ENCODE measurements around the gene PSD2. TPM values are rescaled to one million over a fixed set of nuclear protein-coding genes. Genes with fewer than 3 reads are reported as not detected.

The PSD2 gene
- polyA plus RNA-seq, 1 donor from 2014 or later, result not detected

DNA sequence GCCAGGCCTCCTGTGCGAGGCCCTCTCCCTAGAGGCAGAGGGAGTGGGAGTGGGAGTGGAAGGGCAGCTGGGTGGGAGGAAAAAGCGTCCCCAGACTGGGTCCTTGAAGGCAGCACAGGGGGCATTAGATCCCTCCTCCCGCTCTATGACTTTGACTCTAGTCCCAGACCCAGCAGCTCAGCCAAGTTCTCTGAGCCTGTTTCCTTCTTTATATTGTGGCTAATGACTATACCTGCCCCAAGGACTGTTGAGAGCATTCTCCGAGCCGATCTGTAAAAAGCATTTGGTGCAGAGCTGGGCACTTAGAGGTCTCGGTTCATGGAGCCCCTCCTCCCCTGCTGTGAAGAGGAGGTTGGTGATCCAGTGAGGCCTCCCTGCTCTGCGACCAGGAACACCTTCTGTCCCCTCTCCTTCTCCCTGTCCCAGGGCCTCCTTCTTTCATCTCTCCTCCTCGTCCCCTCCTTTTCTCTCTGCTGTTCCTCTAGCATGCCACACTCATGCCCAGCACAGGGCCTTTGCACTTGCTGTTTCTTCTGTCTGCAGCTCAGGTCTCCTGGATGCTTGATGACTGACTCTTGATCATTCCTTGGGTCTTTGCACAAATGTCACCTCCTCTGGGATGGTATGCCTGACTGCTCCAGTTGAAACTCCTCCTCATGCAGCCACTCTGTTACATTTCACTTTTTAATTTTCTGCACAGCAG lies 23.4 kb upstream of the PSD2 start:
- Mint-ChIP-seq H3K27me3 (peaks cover 3% of the 10 kb centered on the region), H3K27ac (no peak overlapping the region), H3K36me3 (no peaks in the 10 kb centered on the region), H3K4me3 (no peak overlapping the region), H3K9me3 (no peaks in the 10 kb centered on the region), H3K4me1 (peaks cover 6 to 10% (median 7%) of the 10 kb centered on the region in 3 donors)

DNA sequence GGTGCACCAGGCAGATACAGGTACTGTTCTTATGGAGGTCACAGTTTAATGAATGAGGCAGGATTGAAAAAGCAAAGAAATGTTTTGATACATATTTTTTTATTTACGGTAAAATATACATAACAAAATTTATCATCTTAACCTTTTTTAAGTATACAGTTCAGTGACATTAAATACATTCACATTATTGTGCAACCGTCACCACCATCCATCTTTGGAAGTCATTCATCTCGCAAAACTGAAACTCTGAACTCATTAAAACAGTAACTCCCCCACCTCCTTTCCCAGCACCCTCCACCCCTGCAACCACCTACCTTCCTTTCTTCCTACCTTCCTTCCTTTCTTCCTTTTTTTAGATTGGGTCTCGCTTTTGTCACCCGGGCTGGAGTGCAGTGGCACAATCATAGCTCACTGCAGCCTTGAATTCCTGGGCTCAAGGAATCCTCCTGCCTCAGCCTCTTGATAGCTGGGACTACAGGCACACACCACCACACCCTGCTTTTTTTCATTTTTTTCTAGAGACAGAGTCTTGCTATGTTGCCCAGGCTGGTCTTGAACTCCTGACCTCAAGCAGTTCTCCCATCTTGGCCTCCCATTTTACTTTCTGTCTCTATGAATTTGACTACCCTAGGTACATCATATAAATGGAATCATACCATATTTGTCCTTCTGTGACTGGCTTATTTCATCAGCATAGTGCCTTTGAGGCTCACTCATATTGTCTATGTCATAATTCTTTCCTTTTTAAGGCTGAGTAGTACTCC lies 22.5 kb upstream of the PSD2 start:
- H3K4me3 Mint-ChIP-seq, result no peak overlapping the region
- H3K36me3 Mint-ChIP-seq, result no peaks in the 10 kb centered on the region
- peaks cover 6 to 10% (median 7%) of the 10 kb centered on the region in 3 donors for H3K4me1 Mint-ChIP-seq
- no peaks in the 10 kb centered on the region for H3K9me3 Mint-ChIP-seq
- H3K27ac Mint-ChIP-seq, result peak overlapping the region in 1 of 3 donors; percentile 77
- peaks cover 3% of the 10 kb centered on the region for H3K27me3 Mint-ChIP-seq

DNA sequence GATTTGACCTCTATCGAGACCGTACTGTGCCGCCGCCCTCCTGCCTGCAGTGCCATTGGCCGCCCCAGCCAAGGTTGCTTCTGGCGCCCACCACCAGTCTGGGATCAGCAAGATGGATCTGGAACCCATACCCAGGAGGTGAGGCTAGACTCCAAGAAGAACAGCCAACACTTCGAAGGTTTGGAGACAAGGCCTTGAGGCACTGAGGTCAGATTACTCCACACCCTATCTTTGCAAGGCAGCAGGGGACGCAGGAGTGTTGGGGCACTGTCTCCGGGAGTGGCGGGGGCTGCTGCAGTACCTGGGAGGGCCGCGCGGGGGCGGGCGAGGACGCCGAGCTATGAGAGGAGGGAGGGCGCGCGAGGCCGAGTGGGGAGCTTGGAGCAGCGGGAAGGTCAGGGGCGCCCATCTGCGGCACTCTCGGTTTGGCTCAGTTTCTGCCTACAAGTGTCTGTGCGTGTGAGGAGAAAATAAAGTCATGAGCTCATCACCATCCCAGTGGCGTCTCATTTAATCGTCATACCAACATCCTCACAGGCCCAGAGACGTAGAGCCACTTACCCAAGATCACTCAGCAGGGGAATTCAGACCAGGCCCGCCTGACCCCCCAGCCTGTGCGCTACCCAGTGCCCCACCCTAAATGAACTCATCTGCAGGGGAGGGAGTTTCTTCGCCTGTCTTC lies 20.5 kb upstream of the PSD2 start:
- Mint-ChIP-seq H3K4me3 (peak overlapping the region; percentile 24 to 82 (median 68)), H3K27ac (peak overlapping the region in 1 of 3 donors; percentile 78), H3K27me3 (peaks cover 3% of the 10 kb centered on the region), H3K36me3 (no peaks in the 10 kb centered on the region), H3K4me1 (peaks cover 6 to 10% (median 7%) of the 10 kb centered on the region in 3 donors), H3K9me3 (no peaks in the 10 kb centered on the region)

DNA sequence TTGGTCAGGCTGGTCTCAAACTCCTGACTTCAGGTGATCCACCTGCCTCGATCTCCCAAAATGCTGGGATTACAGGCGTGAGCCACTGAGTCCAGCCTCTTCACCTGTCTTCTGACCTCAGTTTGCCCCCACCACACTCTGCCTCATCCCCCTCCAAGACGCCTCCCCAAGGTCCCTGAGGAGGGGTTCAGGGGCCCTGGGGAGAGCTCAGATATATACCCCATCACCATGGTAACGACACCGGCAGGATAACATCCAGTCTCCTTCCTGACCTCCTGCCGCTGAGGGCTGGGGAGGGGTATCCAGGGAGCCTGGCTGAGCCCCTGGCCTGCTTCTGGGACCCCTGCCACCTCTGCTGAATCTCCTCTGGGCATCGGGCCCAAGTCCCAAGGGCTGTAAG lies 19.7 kb upstream of the PSD2 start:
- Mint-ChIP-seq H3K36me3 (no peaks in the 10 kb centered on the region), H3K9me3 (no peaks in the 10 kb centered on the region), H3K4me1 (peaks cover 7 to 10% (median 7%) of the 10 kb centered on the region in 3 donors), H3K4me3 (peak overlapping the region in 2 of 4 donors; percentile 24 to 84), H3K27me3 (peaks cover 3% of the 10 kb centered on the region), H3K27ac (peak overlapping the region in 1 of 3 donors; percentile 78)

DNA sequence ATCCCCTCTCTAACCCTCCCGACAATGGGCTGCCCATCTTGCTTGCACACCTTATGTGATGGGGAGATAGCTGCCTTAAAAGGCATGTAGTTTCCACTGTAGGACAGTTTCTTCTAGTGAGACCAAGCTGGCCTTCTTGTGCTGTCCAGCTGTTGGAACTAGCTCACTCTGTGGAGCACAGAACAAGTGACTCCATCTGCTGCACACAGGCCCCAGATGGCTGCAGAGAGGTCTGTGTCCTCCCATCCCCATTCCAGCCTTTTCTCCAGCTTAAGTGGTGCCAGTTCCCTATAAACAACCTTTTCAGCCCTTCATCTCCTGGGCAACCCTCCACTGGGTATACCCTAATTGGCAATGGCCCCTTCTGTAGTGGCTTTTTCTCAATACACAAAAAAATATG lies 18.7 kb upstream of the PSD2 start:
- no peaks in the 10 kb centered on the region for H3K9me3 Mint-ChIP-seq
- peaks cover 7 to 10% (median 7%) of the 10 kb centered on the region in 3 donors for H3K4me1 Mint-ChIP-seq
- no peaks in the 10 kb centered on the region for H3K36me3 Mint-ChIP-seq
- no peak overlapping the region for H3K27ac Mint-ChIP-seq
- H3K27me3 Mint-ChIP-seq, result peaks cover 3% of the 10 kb centered on the region
- H3K4me3 Mint-ChIP-seq, result peak overlapping the region in 1 of 4 donors; percentile 5

DNA sequence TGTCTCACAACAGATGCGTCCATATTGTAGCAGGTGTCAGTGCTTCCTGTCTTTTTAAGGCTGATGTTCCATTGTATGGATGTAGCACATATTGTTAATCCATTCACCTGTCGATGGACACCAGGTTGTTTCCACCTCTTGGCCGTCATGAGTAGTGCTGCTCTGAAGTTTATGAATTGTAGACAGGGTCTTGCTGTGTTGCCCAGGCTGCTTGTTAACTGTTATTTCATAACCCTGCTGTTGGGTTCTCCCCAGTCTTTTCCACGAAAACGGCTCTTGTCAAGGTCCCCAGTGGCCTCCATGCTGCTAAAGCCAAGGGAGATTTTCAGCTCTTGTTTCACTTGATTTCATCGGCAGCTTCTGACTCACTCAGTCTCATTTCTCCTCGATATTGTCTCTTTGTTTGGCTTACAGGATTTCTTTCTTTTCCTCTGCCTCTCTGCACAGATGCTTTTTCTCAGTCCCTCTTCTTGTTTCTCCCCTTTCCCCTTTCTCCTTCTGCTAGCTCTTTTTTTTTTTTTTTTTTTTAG lies 12.1 kb upstream of the PSD2 start:
- H3K4me3 Mint-ChIP-seq, result no peak overlapping the region
- H3K9me3 Mint-ChIP-seq, result no peaks in the 10 kb centered on the region
- H3K36me3 Mint-ChIP-seq, result peaks cover 3% of the 10 kb centered on the region
- H3K27ac Mint-ChIP-seq, result no peak overlapping the region
- H3K4me1 Mint-ChIP-seq, result peaks cover 0 to 6% (median 4%) of the 10 kb centered on the region in 3 donors
- H3K27me3 Mint-ChIP-seq, result peaks cover 11% of the 10 kb centered on the region

DNA sequence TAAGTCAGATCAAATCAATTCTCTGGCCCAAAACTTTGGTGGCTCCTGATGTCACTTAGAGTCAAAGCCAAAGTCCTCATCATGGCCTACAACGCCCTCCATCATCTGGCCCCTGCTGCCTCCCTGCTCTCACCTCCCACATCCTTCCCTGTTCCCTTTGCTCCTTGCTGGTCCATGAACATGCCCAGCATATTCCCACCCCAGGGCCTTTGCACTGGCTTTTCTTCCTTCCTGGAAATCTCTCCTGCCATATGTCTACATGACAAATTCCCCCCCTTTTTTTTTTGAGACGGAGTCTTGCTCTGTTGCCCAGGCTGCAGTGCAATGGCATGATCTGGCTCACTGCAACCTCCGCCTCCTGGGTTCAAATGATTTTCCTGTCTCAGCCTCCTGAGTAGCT lies 11.1 kb upstream of the PSD2 start:
- Mint-ChIP-seq H3K4me3 (no peak overlapping the region), H3K27me3 (peaks cover 11% of the 10 kb centered on the region), H3K36me3 (peaks cover 3% of the 10 kb centered on the region), H3K27ac (peak overlapping the region in 1 of 3 donors; percentile 11), H3K4me1 (peaks cover 0 to 10% (median 6%) of the 10 kb centered on the region in 3 donors), H3K9me3 (no peaks in the 10 kb centered on the region)

DNA sequence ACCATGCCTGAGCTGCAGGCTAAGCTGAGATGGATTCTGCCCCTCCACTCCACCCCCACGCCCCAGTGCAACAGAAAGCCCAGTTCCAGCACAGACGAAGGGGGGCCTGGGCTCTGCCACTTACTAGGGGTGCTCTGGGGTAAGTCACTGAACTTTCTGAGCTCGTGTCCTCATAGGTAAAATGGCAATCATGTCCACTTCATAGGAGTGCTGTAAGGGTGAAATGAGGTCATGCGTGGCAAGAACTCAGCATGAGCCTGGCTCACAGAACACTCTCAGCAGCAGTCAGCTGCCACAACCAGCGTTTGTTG lies 8.4 kb upstream of the PSD2 start:
- H3K4me1 Mint-ChIP-seq, result peaks cover 0 to 13% (median 8%) of the 10 kb centered on the region in 3 donors
- no peaks in the 10 kb centered on the region for H3K9me3 Mint-ChIP-seq
- peaks cover 3% of the 10 kb centered on the region for H3K36me3 Mint-ChIP-seq
- H3K27ac Mint-ChIP-seq, result peak overlapping the region in 1 of 3 donors; percentile 64
- H3K27me3 Mint-ChIP-seq, result peaks cover 11% of the 10 kb centered on the region
- H3K4me3 Mint-ChIP-seq, result peak overlapping the region; percentile 81 to 95 (median 86)

DNA sequence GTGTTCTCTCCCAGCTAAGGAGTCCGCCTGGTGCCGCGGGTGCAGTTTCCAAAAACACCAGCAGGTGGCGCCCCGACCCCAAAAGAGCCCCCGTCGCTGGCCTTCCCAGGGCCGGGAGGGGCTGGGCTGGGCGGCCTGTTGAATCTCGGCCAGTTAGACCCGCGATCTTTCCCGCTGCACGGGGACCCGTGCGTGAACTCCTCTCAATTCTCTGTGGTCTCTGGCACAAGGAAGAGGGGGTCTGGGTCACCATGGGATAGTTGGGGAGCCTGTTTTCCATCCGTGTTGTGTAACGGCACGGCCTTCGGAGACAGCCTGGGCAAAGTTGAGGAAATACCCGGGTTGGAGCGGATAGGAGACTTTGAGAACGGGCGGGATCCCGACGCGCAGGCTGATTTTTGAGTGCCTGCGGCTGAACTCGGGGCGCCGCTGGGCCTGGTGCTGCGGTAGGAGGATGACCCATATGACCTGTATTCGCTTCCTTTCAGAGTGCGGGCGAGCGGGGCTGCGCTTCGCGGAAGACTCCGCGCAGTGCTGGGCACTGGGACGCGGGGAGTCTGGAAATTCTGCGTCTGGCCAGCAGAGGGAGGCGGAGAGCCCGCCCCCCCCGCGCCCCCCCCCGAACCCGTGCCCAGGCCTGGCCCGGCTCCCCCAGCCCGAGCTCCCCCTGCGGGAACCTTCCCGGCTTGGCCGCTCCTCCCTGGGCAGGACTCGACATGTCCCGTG lies 7.9 kb upstream of the PSD2 start:
- H3K27me3 Mint-ChIP-seq, result peaks cover 11% of the 10 kb centered on the region
- peak overlapping the region in 2 of 3 donors; percentile 63 to 64 for H3K27ac Mint-ChIP-seq
- H3K4me3 Mint-ChIP-seq, result peak overlapping the region; percentile 81 to 95 (median 86)
- no peaks in the 10 kb centered on the region for H3K9me3 Mint-ChIP-seq
- H3K36me3 Mint-ChIP-seq, result peaks cover 3% of the 10 kb centered on the region
- H3K4me1 Mint-ChIP-seq, result peaks cover 0 to 13% (median 8%) of the 10 kb centered on the region in 3 donors

DNA sequence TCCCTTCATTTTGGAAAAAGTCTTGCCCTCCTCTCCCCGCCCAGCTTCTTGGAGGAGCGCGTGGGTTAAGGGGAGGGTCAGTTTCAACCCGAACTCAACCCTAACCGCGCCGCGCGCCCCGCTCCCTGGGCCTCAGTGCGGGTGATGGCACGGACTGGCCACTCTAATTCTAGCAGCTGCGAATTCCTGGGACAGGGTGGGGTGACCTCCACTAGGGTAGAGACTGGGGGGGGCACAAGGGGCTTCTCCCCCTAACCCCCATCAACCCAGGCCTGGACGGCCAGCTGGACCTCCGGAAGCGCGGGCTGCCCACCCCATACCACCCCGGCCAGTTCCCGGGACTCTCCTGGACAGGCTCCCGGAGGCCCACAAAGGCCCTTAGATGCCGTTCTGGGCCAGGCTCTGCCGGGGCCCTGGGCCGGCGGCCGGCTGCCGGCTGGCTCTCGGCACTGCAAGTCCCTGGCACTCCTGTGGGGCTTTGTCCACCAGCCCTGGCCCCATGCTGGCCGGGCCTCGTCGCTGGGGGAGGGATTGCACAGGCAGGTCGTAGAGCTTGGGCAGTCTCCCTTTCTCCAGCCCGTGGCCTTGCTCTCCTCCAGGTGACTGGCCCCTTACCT lies 7.2 kb upstream of the PSD2 start:
- Mint-ChIP-seq H3K4me1 (peaks cover 0 to 13% (median 8%) of the 10 kb centered on the region in 3 donors), H3K27ac (no peak overlapping the region), H3K9me3 (no peaks in the 10 kb centered on the region), H3K36me3 (peaks cover 3% of the 10 kb centered on the region), H3K4me3 (peak overlapping the region in 2 of 4 donors; percentile 80 to 81), H3K27me3 (peaks cover 14% of the 10 kb centered on the region)

DNA sequence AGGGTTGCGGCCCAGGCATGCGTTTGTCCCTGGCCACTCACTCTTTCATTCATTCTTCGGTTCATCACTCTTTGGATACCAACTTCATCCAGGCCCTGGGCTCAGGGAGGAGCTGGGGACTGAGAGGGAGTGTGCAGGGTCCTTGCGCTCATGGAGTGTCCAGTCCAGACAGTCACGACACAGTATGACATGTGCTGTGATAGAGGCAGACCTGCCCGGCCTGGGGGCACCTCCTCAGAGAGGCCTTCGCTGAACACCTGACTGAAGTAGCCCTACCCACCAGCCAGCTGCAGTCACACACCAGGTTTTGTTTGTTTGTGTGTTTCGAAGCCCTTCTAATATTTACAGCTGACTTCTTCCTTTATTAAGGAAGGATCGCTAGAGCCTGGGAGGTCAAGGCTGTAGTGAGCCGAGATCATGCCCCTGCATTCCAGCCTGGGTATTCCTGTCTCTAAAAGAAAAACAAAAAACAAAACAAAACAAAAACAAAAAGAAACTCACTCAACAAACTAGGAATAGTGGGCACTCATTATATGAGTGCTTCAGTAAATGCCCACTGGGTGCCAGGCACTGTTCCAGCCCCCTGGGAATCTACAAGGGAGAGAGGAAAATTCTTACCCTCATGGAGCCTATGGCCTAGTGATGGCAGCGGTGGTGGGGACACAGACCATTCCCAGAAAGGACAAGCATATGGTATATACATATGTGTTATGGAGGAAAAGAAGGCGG lies 6.3 kb upstream of the PSD2 start:
- Mint-ChIP-seq H3K4me1 (peaks cover 2 to 17% (median 8%) of the 10 kb centered on the region in 3 donors), H3K4me3 (peak overlapping the region in 2 of 4 donors; percentile 61 to 80), H3K27me3 (peaks cover 15% of the 10 kb centered on the region), H3K9me3 (no peaks in the 10 kb centered on the region), H3K27ac (peak overlapping the region in 1 of 3 donors; percentile 50), H3K36me3 (peaks cover 3% of the 10 kb centered on the region)

DNA sequence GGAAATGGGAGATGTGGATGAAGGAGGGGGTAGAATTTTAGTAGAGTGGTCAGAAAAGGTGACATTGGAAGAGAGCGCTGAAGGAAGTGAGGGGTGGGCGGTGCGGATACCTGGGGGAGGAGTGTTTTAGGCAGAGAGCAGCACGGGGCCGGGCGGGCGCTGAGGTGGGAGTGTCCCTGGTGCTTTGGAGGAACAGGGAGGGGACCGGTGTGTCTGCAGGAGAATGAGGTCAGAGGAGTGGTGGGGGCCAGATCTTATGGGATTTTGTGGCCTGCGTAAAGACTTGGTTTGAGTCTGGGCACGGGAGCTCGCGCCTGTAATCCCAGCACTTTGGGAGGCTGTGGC lies 5.8 kb upstream of the PSD2 start:
- peaks cover 3% of the 10 kb centered on the region for H3K36me3 Mint-ChIP-seq
- peak overlapping the region in 1 of 4 donors; percentile 61 for H3K4me3 Mint-ChIP-seq
- H3K9me3 Mint-ChIP-seq, result no peaks in the 10 kb centered on the region
- H3K27me3 Mint-ChIP-seq, result peaks cover 17% of the 10 kb centered on the region
- H3K4me1 Mint-ChIP-seq, result peaks cover 3 to 21% (median 8%) of the 10 kb centered on the region in 3 donors
- H3K27ac Mint-ChIP-seq, result no peak overlapping the region

DNA sequence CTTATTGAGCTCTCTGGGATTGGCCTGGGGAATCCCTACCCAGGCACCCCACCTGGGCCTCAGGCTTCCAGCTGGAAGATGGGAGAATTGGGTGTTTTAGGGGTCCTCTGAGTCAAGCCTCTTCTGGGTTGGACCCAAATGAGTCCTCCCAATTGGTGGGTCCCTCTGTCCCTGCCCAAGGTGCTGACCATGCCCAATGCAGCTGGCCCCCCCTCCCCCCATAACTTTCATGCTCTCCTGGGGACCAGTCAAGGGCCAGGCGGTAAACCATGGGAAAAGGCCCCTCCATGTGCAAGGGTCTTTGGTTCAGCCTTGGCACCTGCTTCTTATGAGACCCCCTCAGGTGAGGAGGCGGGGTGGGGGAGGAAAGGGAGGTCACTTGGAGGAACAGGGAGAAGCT lies 3.4 kb upstream of the PSD2 start:
- Mint-ChIP-seq H3K4me3 (no peak overlapping the region), H3K4me1 (peaks cover 3 to 17% (median 7%) of the 10 kb centered on the region in 3 donors), H3K9me3 (no peaks in the 10 kb centered on the region), H3K27me3 (peaks cover 24% of the 10 kb centered on the region), H3K36me3 (no peaks in the 10 kb centered on the region), H3K27ac (no peak overlapping the region)

All from IgD-negative memory B cell (primary cell).